Adrenal gland (tissue), 12 donors: ENCODE data around the gene ASPHD1. TPM values are rescaled to one million over a fixed set of nuclear protein-coding genes. Genes with fewer than 3 reads are reported as not detected.
"Not testable (repeated sequence)": the region's sequence is repeated elsewhere in the genome, so short reads cannot be mapped to it uniquely, and the experiment has no call there.

Source experiments
- DNase-seq, 7 donors: peaks; one replicate each; pipeline ENCODE4 v3.0.0-alpha.2; 2019 to 2020
- H3K27ac ChIP-seq, 5 donors: fragments of 200-600 bp; sonication (generic) in 4 of 5; 1 replicate in 3 of 5; 2 replicates in 2 of 5; pipeline versions ENCODE4 v1.5.1 to v1.8.0; 2016 to 2020; ENCODE audit warnings: mild to moderate bottlenecking in 1 of 5
- H3K27me3 ChIP-seq: fragments of 200-600 bp; 2 replicates; pipeline ENCODE4 v1.8.0; 2021
- H3K36me3 ChIP-seq, 2 donors: fragments of 200-600 bp; replicated peaks in 1 of 2; 1 replicate in 1 of 2; 2 replicates in 1 of 2; pipeline versions ENCODE4 v1.5.1 to v1.8.0; 2018 to 2022
- H3K4me1 ChIP-seq, 2 donors: fragments of 200-600 bp; replicated peaks in 1 of 2; 1 replicate in 1 of 2; 2 replicates in 1 of 2; pipeline versions ENCODE4 v1.5.1 to v1.8.0; 2018 to 2021
- H3K4me3 ChIP-seq, 4 donors: fragments of 200-600 bp; sonication (generic) in 3 of 4; one replicate each; pipeline ENCODE4 v1.5.1; 2016 to 2018
- H3K9me3 ChIP-seq, 3 donors: fragments of 200-600 bp; sonication (generic) in 1 of 3; replicated peaks in 1 of 3; 1 replicate in 2 of 3; 2 replicates in 1 of 3; pipeline versions ENCODE4 v1.5.1 to v1.8.0; 2016 to 2021
- POLR2A ChIP-seq, 2 donors: fragments of 450-650 bp; IDR thresholded peaks; one replicate each; pipeline ENCODE4 v1.6.1; 2017; ENCODE audit warnings: antibody characterized with exemption in 2 of 2, mild to moderate bottlenecking in 2 of 2, moderate library complexity in 1 of 2
- WGBS, 4 donors: extraction: QIAGEN DNeasy Blood & Tissue Kit in 2 of 4; methylation state at CpG; one replicate each; pipeline versions ENCODE4 v1.1.5 to v1.1.7; 2013 to 2017; 5-methylcytosine and 5-hydroxymethylcytosine counted together
- intact Hi-C, 2 donors: fragments of 100-400 bp; cut with DNase I; formaldehyde crosslinking; loops; one replicate each; pipeline versions ENCODE4 v1.14.1 to v1.15.0; 2022 to 2023
- polyA plus RNA-seq, 3 donors: library from polyadenylated mRNA; stranded (reverse); fragments of 200-250 nt in 2 of 3; fragments of 350-450 nt in 1 of 3; fragmentation: Illumina TruSeq in 1 of 3; extraction: RNeasy Lipid Tissue Mini Kit (QIAGEN cat#74804) in 1 of 3; gene quantifications; one replicate each; pipeline ENCODE4 v1.2.3, GENCODE V29; 2013 to 2014
- total RNA-seq, 9 donors: library from RNA; depleted of rRNA in 4 of 9; stranded (reverse); fragments of >200 nt in 4 of 9; fragments of 120-200 nt in 1 of 9; fragmentation: NEBNext Ultra II Directional in 1 of 9; extraction: Animal tissue kit (Norgen Biotek cat#: 25700) in 1 of 9; gene quantifications; one replicate each; pipeline versions ENCODE4 v1.1.0 to v1.2.4, GENCODE V29; 2013 to 2023
- TF ChIP-seq, protein P1 (sequence below), 6 experiments: fragments of 450-650 bp in 4 of 6; fragments of 200-600 bp in 2 of 6; sonication (generic) in 1 of 6; IDR thresholded peaks; 1 replicate in 5 of 6; 2 replicates in 1 of 6; pipeline versions ENCODE4 v1.5.1 to v1.8.0; 2016 to 2021; ENCODE audit warnings: antibody characterized with exemption in 6 of 6, mild to moderate bottlenecking in 2 of 6, moderate library complexity in 1 of 6
- donor health status: healthy with polysubstance abuse.
- donor health status: Bipolar disorder and iron deficiency.
- donor health status: DM: yes; HTN: yes; CAD: no.
- donor health status: DM: no; HTN: no; CAD: no.
- donor health status: DM: no; HTN: no; CAD: no.
- donor health status: DM: yes; HTN: yes; CAD: no.

The ASPHD1 gene
- total and polyA plus RNA-seq, 12 donors: 0.34 to 15.8 (median 4.4) TPM

GRCh38 chr16:29927070-29927905, 27.0 kb downstream of the ASPHD1 start:
- peak; percentile 37 to 83 (median 68) for DNase-seq
- intact Hi-C loops: loop anchor here (5.0 to 10.0 kb wide), 2 partner anchors 45 to 68 kb away; partner anchors contain the start of genes HIRIP3 (in 1 of the 2), INO80E (in 1 of the 2) and TAOK2 (in 1 of the 2)
- peak overlapping the region in 4 of 5 donors; percentile 49 to 93 (median 78) for H3K27ac ChIP-seq
- no peaks in the 10 kb centered on the region for H3K27me3 ChIP-seq
- peak overlapping the region in 2 of 4 donors; percentile 78 to 88 for H3K4me3 ChIP-seq
- H3K4me1 ChIP-seq: peaks cover 22 to 27% of the 10 kb centered on the region in 2 donors
- no peak for TF ChIP-seq POLR2A (IDR thresholded peaks at IDR 0.05)
- no peaks in the 10 kb centered on the region for H3K9me3 ChIP-seq
- 30 to 44% (median 41%) methylated on average over 12 of the region's 12 CpGs for WGBS, 4 donors
- no peaks in the 10 kb centered on the region for H3K36me3 ChIP-seq

GRCh38 chr16:29931750-29932149, 31.5 kb downstream of the ASPHD1 start:
- H3K4me1 ChIP-seq, H3K36me3 ChIP-seq, H3K9me3 ChIP-seq, DNase-seq, H3K4me3 ChIP-seq, H3K27me3 ChIP-seq, intact Hi-C loops, H3K27ac ChIP-seq: not testable (repeated sequence)
- WGBS, 4 donors: 87 to 100% (median 90%) methylated on average over 1 to 2 of the region's 2 CpGs

DNA sequence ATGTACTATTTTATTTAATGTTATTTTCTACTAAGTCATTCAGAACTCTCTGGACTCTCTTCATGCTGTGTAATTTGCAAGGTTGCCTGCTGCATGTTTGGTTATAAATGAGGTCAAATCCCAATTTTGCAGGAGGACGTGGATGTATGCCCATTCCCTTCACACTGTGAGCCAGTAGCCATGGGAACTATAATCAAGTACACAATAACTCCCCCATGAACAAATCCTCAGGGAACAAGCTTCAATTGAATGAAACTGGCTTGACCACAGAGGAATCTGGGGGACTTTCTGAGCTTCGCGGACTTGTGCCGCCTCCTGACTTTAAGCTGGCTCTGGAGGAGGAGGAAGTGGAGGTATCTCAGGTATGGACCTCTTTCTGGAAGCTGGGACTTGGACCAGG, 40.4 kb downstream of the ASPHD1 start:
- Histone ChIP-seq H3K27me3 (no peaks in the 10 kb centered on the region), H3K4me3 (no peak overlapping the region), H3K27ac (no peak overlapping the region), H3K4me1 (no peaks in the 10 kb centered on the region), H3K9me3 (no peaks in the 10 kb centered on the region), H3K36me3 (no peaks in the 10 kb centered on the region)
- 71 to 88% (median 78%) methylated on average over 4 of the region's 4 CpGs for WGBS, 4 donors
- no peak for DNase-seq
- TF ChIP-seq, protein P1, sequence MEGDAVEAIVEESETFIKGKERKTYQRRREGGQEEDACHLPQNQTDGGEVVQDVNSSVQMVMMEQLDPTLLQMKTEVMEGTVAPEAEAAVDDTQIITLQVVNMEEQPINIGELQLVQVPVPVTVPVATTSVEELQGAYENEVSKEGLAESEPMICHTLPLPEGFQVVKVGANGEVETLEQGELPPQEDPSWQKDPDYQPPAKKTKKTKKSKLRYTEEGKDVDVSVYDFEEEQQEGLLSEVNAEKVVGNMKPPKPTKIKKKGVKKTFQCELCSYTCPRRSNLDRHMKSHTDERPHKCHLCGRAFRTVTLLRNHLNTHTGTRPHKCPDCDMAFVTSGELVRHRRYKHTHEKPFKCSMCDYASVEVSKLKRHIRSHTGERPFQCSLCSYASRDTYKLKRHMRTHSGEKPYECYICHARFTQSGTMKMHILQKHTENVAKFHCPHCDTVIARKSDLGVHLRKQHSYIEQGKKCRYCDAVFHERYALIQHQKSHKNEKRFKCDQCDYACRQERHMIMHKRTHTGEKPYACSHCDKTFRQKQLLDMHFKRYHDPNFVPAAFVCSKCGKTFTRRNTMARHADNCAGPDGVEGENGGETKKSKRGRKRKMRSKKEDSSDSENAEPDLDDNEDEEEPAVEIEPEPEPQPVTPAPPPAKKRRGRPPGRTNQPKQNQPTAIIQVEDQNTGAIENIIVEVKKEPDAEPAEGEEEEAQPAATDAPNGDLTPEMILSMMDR (IDR thresholded peaks at IDR 0.05): no peak
- no peak for TF ChIP-seq POLR2A (IDR thresholded peaks at IDR 0.05)
- intact Hi-C loops: no loop called here

- H3K4me1 ChIP-seq: no peaks in the 10 kb centered on the region
- intact Hi-C loops: no loop called here
- H3K36me3 ChIP-seq: no peaks in the 10 kb centered on the region
- no peaks in the 10 kb centered on the region for H3K27me3 ChIP-seq
- TF ChIP-seq POLR2A (IDR thresholded peaks at IDR 0.05): peak in 1 of 2 donors; percentile 51
- TF ChIP-seq, protein P1 (IDR thresholded peaks at IDR 0.05): peak in 1 of 6 experiments; percentile 10
- peak overlapping the region; percentile 59 to 87 (median 66) for H3K27ac ChIP-seq
- peak; percentile 46 to 84 (median 78) for DNase-seq
- WGBS, 4 donors: 41 to 46% (median 44%) methylated on average over 11 of the region's 11 CpGs
- no peaks in the 10 kb centered on the region for H3K9me3 ChIP-seq
- no peak overlapping the region for H3K4me3 ChIP-seq
Measured at GRCh38 chr16:29943846-29944799, 43.8 kb downstream of the ASPHD1 start.

GRCh38 chr16:29947897-29948296, 47.6 kb downstream of the ASPHD1 start:
- TF ChIP-seq, protein P1 (IDR thresholded peaks at IDR 0.05): no peak
- no peak for TF ChIP-seq POLR2A (IDR thresholded peaks at IDR 0.05)
- intact Hi-C loops: no loop called here
- WGBS, 4 donors: 78 to 90% (median 84%) methylated on average over 2 of the region's 2 CpGs

More at GRCh38 chr16:29947897-29948296, 47.6 kb downstream of the ASPHD1 start:
- Histone ChIP-seq H3K27me3 (no peaks in the 10 kb centered on the region), H3K4me1 (no peaks in the 10 kb centered on the region), H3K36me3 (no peaks in the 10 kb centered on the region), H3K27ac (no peak overlapping the region), H3K4me3 (no peak overlapping the region), H3K9me3 (no peaks in the 10 kb centered on the region)
- DNase-seq: no peak
